K562 (cell line): ENCODE measurements around the gene LSM6. TPM values are rescaled to one million over a fixed set of nuclear protein-coding genes. Genes with fewer than 3 reads are reported as not detected.

Experiments
- ATAC-seq: fragments of 200-7000 bp; cut with Tn5 transposase; 3 replicates; pipeline ENCODE4 v1.9.1; 2020; ENCODE audit warnings: moderate library complexity
- BruUV-seq: library from RNA; stranded (reverse); fragments of 400-500 nt; replicated peaks from 2 replicates; lab custom pipeline; 2021; lab: Mats Ljungman, UMichigan
- CTCF ChIA-PET: fragments of 300-600 bp; formaldehyde crosslinking; extraction: SDS; loops from one replicate; lab custom pipeline; 2021; ENCODE audit warnings: low intra/inter-chr PET ratio; lab: Yijun Ruan, JAX
- POLR2A ChIA-PET: fragments of 300-600, 350-650 bp; sonication (Branson Sonifier 250); formaldehyde crosslinking; extraction: SDS; loops from one replicate; lab custom pipeline; 2021; ENCODE audit warnings: antibody characterized with exemption, inconsistent platforms; lab: Yijun Ruan, JAX
- DNase-seq, 4 experiments: peaks; one replicate each; pipeline versions ENCODE4 v3.0.0 to v3.0.0-alpha.2; 2011 to 2018; ENCODE audit warnings: low spot score in 3 of 4, mixed read lengths in 3 of 4; ENCODE audit errors: extremely low read depth in 1 of 4
- FAIRE-seq: peaks from 2 replicates; lab custom pipeline; 2011; peaks lifted over from hg19 to GRCh38; lab: Jason Lieb, UNC
- H2AFZ ChIP-seq: 2 replicates; pipeline ENCODE4 v1.6.0; 2011; ENCODE audit warnings: low read depth, low read length, control low read depth, inconsistent platforms
- H3K27ac ChIP-seq: fragments of 200-600 bp; 3 replicates; pipeline ENCODE4 v1.8.0; 2011; ENCODE audit warnings: low read depth, mild to moderate bottlenecking, control low read depth, inconsistent platforms, low read length, moderate library complexity, mixed read lengths; ENCODE audit errors: extremely low read depth
- H3K27me3 ChIP-seq, 2 experiments: fragments of 300-600 bp in 1 of 2; 2 replicates in 1 of 2; 3 replicates in 1 of 2; pipeline versions ENCODE4 v1.6.0 to v1.8.0; 2011; ENCODE audit warnings: inconsistent platforms in 2 of 2, low read length in 2 of 2, mild to moderate bottlenecking in 1 of 2, mixed read lengths in 1 of 2, moderate library complexity in 1 of 2; ENCODE audit not compliant: control insufficient read depth in 2 of 2, insufficient read depth in 2 of 2
- H3K36me3 ChIP-seq: fragments of 300-600 bp; 3 replicates; pipeline ENCODE4 v1.8.0; 2011; ENCODE audit warnings: mild to moderate bottlenecking, low read length, inconsistent platforms; ENCODE audit not compliant: control insufficient read depth, insufficient read depth
- H3K4me1 ChIP-seq, 2 experiments: fragments of 200-600 bp in 1 of 2; replicated peaks in 1 of 2; 2 replicates in 1 of 2; 3 replicates in 1 of 2; pipeline versions ENCODE4 v1.5.1 to v1.8.0; 2011; ENCODE audit warnings: inconsistent platforms in 2 of 2, low read length in 2 of 2, mild to moderate bottlenecking in 1 of 2, mixed read lengths in 1 of 2, moderate library complexity in 1 of 2; ENCODE audit not compliant: control insufficient read depth in 2 of 2, insufficient read depth in 2 of 2
- H3K4me2 ChIP-seq: 2 replicates; pipeline ENCODE4 v1.6.1; 2011; ENCODE audit warnings: low read length, control low read depth, inconsistent platforms, mixed read lengths; ENCODE audit not compliant: insufficient read depth
- H3K4me3 ChIP-seq: fragments of 200-600 bp; sonication (generic), shearing (Covaris generic); 2 replicates; pipeline ENCODE4 v1.5.1; 2016; ENCODE audit warnings: control low read depth, inconsistent platforms
- H3K79me2 ChIP-seq: fragments of 200-600 bp; 3 replicates; pipeline ENCODE4 v1.8.0; 2011; ENCODE audit warnings: low read length, inconsistent platforms; ENCODE audit not compliant: control insufficient read depth, insufficient read depth
- H3K9ac ChIP-seq, 2 experiments: 2 replicates each; pipeline versions ENCODE4 v1.6.0 to v1.6.1; 2011; ENCODE audit warnings: low read depth in 2 of 2, low read length in 2 of 2, control low read depth in 1 of 2, inconsistent platforms in 1 of 2, mild to moderate bottlenecking in 1 of 2, mixed read lengths in 1 of 2; ENCODE audit not compliant: insufficient read depth in 1 of 2
- H3K9me1 ChIP-seq: one replicate; pipeline ENCODE4 v1.6.0; 2011; ENCODE audit warnings: inconsistent platforms, mild to moderate bottlenecking, low read length, moderate library complexity; ENCODE audit not compliant: control insufficient read depth, insufficient read depth
- H3K9me3 ChIP-seq: replicated peaks from 2 replicates; pipeline ENCODE4 v1.5.1; 2011; ENCODE audit warnings: low read depth, low read length, inconsistent platforms; ENCODE audit not compliant: control insufficient read depth, insufficient read depth
- H4K20me1 ChIP-seq: replicated peaks from 2 replicates; pipeline ENCODE4 v1.6.1; 2011; ENCODE audit warnings: low read length, inconsistent platforms, mixed read lengths; ENCODE audit not compliant: control insufficient read depth, insufficient read depth
- EP400 ChIP-seq: fragments of 450-650 bp; IDR thresholded peaks from 2 replicates; pipeline ENCODE4 v1.6.1; 2017; ENCODE audit warnings: antibody characterized with exemption, mild to moderate bottlenecking, moderate library complexity
- IFI16 ChIP-seq: fragments of 250-450 bp; sonication (Bioruptor Pico); IDR thresholded peaks from 2 replicates; pipeline ENCODE4 v2.1.2; 2022; ENCODE audit warnings: mild to moderate bottlenecking, inconsistent platforms
- NEUROD1 ChIP-seq: fragments of 150-350 bp; IDR thresholded peaks from 2 replicates; pipeline ENCODE4 v1.6.1; 2014; ENCODE audit warnings: borderline replicate concordance, low read length, low read depth; ENCODE audit not compliant: partially characterized antibody
- POLR2AphosphoS2 ChIP-seq: IDR thresholded peaks from 2 replicates; pipeline ENCODE4 v1.6.1; 2012; ENCODE audit warnings: low read length, improper control_type of control experiment
- POLR2G ChIP-seq: fragments of 200-400 bp; formaldehyde crosslinking; IDR thresholded peaks from 2 replicates; pipeline ENCODE4 v1.6.1; 2017; ENCODE audit warnings: low read depth, mild to moderate bottlenecking, antibody characterized with exemption, low read length, moderate library complexity
- SMAD4 ChIP-seq: fragments of 250-450 bp; sonication (Bioruptor Pico); conservative IDR thresholded peaks from 2 replicates; pipeline ENCODE4 v1.8.0; 2021; ENCODE audit warnings: inconsistent platforms, mild to moderate bottlenecking, moderate library complexity
- TAL1 ChIP-seq: fragments of 450-650 bp; IDR thresholded peaks from 2 replicates; pipeline ENCODE4 v1.6.1; 2016; ENCODE audit warnings: mild to moderate bottlenecking
- WHSC1 ChIP-seq: IDR thresholded peaks from one replicate; pipeline ENCODE4 v1.6.1; 2012; ENCODE audit warnings: low read length, control low read depth, inconsistent platforms
- WGBS: fragments of 100-300 bp; shearing (Covaris generic); methylation state at CpG from one replicate; pipeline ENCODE4 v1.1.6; 2016; ENCODE audit warnings: low coverage, mixed read lengths; ENCODE audit not compliant: insufficient coverage; ENCODE audit errors: missing lambda C conversion rate; 5-methylcytosine and 5-hydroxymethylcytosine counted together
- in situ Hi-C: fragments of 300-500 bp; cut with MboI; formaldehyde crosslinking; loops from 4 replicates; pipeline ENCODE4 v1.15.0; 2018; ENCODE audit warnings: inconsistent platforms, mixed read lengths
- intact Hi-C: fragments of 100-400 bp; cut with micrococcal nuclease; formaldehyde crosslinking; loops from 2 replicates; pipeline ENCODE4 v1.14.2; 2022
- polyA plus RNA-seq, 8 experiments: library from polyadenylated mRNA; depleted of rRNA in 4 of 8; stranded (reverse) in 5 of 8; unstranded in 3 of 8; fragments of >200 nt; fragmentation: Nextera tagmentation in 2 of 8; fragmentation: Illumina TruSeq in 1 of 8; extraction: Ambion mirVana in 2 of 8; extraction: Trizol in 1 of 8; gene quantifications; 2 replicates each; pipeline versions ENCODE4 v1.2.1 to v1.2.3, GENCODE V29; 2011 to 2014; ENCODE audit warnings: inconsistent platforms in 1 of 8, missing spikeins in 1 of 8
- total RNA-seq, 7 experiments: library from RNA; depleted of rRNA in 6 of 7; stranded (reverse); fragments of >200 nt in 6 of 7; fragmentation: Illumina TruSeq in 2 of 7; extraction: Trizol in 2 of 7; gene quantifications; 2 replicates each; pipeline versions ENCODE4 v1.2.1 to v1.2.3, GENCODE V29; 2011 to 2021; ENCODE audit warnings: low replicate concordance in 1 of 7
- TF ChIP-seq, protein P1 (sequence below): sonication (generic); formaldehyde crosslinking; IDR thresholded peaks from 2 replicates; pipeline ENCODE4 v1.8.1; 2023; ENCODE audit warnings: mild to moderate bottlenecking, missing genetic modification reagents
- TF ChIP-seq, protein P2 (sequence below), 2 experiments: fragments of 450-650 bp in 1 of 2; sonication (generic) in 1 of 2; formaldehyde crosslinking in 1 of 2; IDR thresholded peaks in 1 of 2; conservative IDR thresholded peaks in 1 of 2; 2 replicates each; pipeline versions ENCODE4 v1.6.1 to v1.8.1; 2016 to 2023; ENCODE audit warnings: mild to moderate bottlenecking in 2 of 2, moderate library complexity in 2 of 2, inconsistent platforms in 1 of 2, missing genetic modification reagents in 1 of 2

The LSM6 gene
- total and polyA plus RNA-seq, 9 of the 15 experiments (the other 6 are each of a cell fraction or from before 2014, with no cell fraction given): 39.9 to 150 (median 97.4) TPM

DNA sequence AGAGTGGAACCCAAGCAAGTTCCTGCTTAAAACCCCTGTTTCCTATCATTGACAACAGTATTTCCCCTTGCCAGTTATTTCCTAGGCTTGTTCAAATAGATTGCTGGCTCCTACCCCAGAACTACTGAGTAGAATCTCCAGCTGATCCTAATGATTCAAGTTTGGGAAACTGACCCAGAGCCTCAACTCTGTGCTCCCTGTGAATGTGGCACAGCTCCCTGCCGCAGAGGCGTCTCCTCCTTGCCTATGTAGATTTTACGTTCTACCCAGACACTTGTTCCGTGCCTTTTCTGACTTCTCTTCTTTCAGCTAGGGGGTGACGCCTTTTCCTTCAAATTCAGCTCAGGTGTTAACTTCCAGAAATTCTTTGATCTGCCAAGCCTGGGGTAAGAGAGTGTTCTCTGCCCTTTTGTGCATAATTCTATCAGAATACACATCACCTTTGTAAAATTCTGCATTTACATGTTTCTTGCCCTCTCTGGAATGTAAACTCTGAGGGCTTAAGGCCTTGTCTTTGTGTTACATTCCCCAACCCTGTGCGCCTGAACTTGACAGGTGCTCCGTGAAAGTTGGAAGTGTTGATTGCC, 4.4 kb downstream of the LSM6 start:
- H4K20me1 ChIP-seq: no peaks in the 10 kb centered on the region; the same call in 1 of the 2 replicates
- TF ChIP-seq NEUROD1: no peak
- no peak for DNase-seq
- H3K9me3 ChIP-seq: no peaks in the 10 kb centered on the region
- no peak overlapping the region for H3K9ac ChIP-seq
- H3K4me3 ChIP-seq: no peak overlapping the region
- no peak overlapping the region for H2AFZ ChIP-seq
- H3K79me2 ChIP-seq: peaks cover 53% of the 10 kb centered on the region
- H3K27ac ChIP-seq: no peak overlapping the region
- intact Hi-C loops (no loop called here), in situ Hi-C loops (no loop called here)
- 88% methylated on average over 7 of the region's 7 CpGs for WGBS
- H3K36me3 ChIP-seq: peaks cover 29% of the 10 kb centered on the region
- ChIA-PET POLR2A (interaction anchor here (0.7 kb wide), 1 partner anchor 380 kb away, joined by 3 read pairs; no protein-coding TSS in a partner anchor), CTCF (no interaction called here)
- peaks cover 4 to 12% of the 10 kb centered on the region in 2 experiments; a peak in 3 of 5 replicates for H3K4me1 ChIP-seq
- H3K27me3 ChIP-seq: no peaks in the 10 kb centered on the region
- no TSS peak for BruUV-seq
- H3K9me1 ChIP-seq: no peaks in the 10 kb centered on the region
- H3K4me2 ChIP-seq: no peak overlapping the region
- no peak for FAIRE-seq
- no peak for ATAC-seq

DNA sequence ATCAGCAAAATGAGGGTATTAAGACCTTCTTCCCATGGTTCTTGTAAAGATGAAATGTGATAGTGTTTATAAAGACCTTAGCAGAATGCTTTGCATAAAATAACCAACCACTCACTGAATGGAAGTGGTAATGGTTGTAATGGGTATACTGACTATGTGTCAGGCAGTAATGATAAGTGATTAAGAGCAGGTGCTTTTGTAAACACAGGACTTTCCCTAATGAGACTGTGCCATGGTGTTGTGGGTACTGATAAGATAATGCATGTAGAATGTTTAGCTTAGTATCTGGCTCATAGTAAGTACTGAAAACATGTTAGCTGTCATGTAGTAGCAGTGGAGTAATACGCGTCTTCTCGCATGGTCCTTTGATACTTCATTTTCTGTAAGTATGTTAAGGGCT, 6.9 kb downstream of the LSM6 start:
- CTCF ChIA-PET: no interaction called here
- in situ Hi-C loops: no loop called here
- H3K36me3 ChIP-seq: peaks cover 49% of the 10 kb centered on the region
- H3K4me2 ChIP-seq: no peak overlapping the region
- DNase-seq (no peak), ATAC-seq (no peak)
- no peak overlapping the region for H3K9ac ChIP-seq
- H2AFZ ChIP-seq: no peak overlapping the region
- POLR2A ChIA-PET: no interaction called here
- no peaks in the 10 kb centered on the region for H3K27me3 ChIP-seq
- H3K9me3 ChIP-seq: no peaks in the 10 kb centered on the region
- no peak overlapping the region for H3K4me3 ChIP-seq
- peaks cover 35% of the 10 kb centered on the region for H3K79me2 ChIP-seq
- WGBS: 98% methylated on average over 3 of the region's 3 CpGs
- TF ChIP-seq POLR2G (no peak), POLR2AphosphoS2 (no peak), TAL1 (no peak), EP400 (no peak), SMAD4 (no peak), IFI16 (no peak), WHSC1 (no peak)
- TF ChIP-seq, protein P1, sequence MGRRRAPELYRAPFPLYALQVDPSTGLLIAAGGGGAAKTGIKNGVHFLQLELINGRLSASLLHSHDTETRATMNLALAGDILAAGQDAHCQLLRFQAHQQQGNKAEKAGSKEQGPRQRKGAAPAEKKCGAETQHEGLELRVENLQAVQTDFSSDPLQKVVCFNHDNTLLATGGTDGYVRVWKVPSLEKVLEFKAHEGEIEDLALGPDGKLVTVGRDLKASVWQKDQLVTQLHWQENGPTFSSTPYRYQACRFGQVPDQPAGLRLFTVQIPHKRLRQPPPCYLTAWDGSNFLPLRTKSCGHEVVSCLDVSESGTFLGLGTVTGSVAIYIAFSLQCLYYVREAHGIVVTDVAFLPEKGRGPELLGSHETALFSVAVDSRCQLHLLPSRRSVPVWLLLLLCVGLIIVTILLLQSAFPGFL (CRISPR knock-in tag): no peak
- TF ChIP-seq, protein P2, sequence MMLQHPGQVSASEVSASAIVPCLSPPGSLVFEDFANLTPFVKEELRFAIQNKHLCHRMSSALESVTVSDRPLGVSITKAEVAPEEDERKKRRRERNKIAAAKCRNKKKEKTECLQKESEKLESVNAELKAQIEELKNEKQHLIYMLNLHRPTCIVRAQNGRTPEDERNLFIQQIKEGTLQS (IDR thresholded peaks at IDR 0.05): no peak
- TF ChIP-seq, protein P2 (CRISPR knock-in tag; conservative IDR thresholded peaks at IDR 0.05): no peak
- TF ChIP-seq, all 486 proteins: peak for 0
- intact Hi-C loops: no loop called here
- no peaks in the 10 kb centered on the region for H4K20me1 ChIP-seq
- FAIRE-seq: no peak
- no peak overlapping the region for H3K27ac ChIP-seq
- no TSS peak for BruUV-seq
- H3K4me1 ChIP-seq: peaks cover 0 to 6% of the 10 kb centered on the region in 2 experiments; a peak in 2 of 5 replicates
- no peaks in the 10 kb centered on the region for H3K9me1 ChIP-seq
